GF-D8 (cell line): ENCODE results near the gene LETM1.
"Not testable (repeated sequence)": the region's sequence is repeated elsewhere in the genome, so short reads cannot be mapped to it uniquely, and the experiment has no call there.

ENCODE experiments used
- DNase-seq: peaks from one replicate; lab custom pipeline; 2025; lab: John Stamatoyannopoulos, UW

LETM1 gene

GRCh38 chr4:1851575-1852410, 4.2 kb downstream of the LETM1 start:
- no peak for DNase-seq

GRCh38 chr4:1851160-1851559, 4.8 kb downstream of the LETM1 start:
- no peak for DNase-seq

GRCh38 chr4:1850276-1850675, 5.7 kb downstream of the LETM1 start:
- DNase-seq: no peak

GRCh38 chr4:1846580-1846979, 9.4 kb downstream of the LETM1 start:
- DNase-seq: no peak

- not testable (repeated sequence) for DNase-seq
Observed at GRCh38 chr4:1844618-1845017, 11.3 kb downstream of the LETM1 start.

GRCh38 chr4:1843852-1844251, 12.1 kb downstream of the LETM1 start:
- DNase-seq: no peak

- DNase-seq: no peak
Observed at GRCh38 chr4:1842993-1843448, 12.9 kb downstream of the LETM1 start.

GRCh38 chr4:1842339-1842895, 13.5 kb downstream of the LETM1 start:
- no peak for DNase-seq

GRCh38 chr4:1841887-1842210, 14.1 kb downstream of the LETM1 start:
- no peak for DNase-seq

- DNase-seq: no peak
Observed at GRCh38 chr4:1841201-1841886, 14.6 kb downstream of the LETM1 start.

GRCh38 chr4:1839282-1839681, 16.7 kb downstream of the LETM1 start:
- DNase-seq: no peak

GRCh38 chr4:1837069-1837468, 18.9 kb downstream of the LETM1 start:
- no peak for DNase-seq

GRCh38 chr4:1836650-1837049, 19.3 kb downstream of the LETM1 start:
- DNase-seq: no peak

GRCh38 chr4:1835836-1836235, 20.1 kb downstream of the LETM1 start:
- not testable (repeated sequence) for DNase-seq

GRCh38 chr4:1834047-1834775, 21.7 kb downstream of the LETM1 start:
- DNase-seq: no peak

GRCh38 chr4:1833307-1834046, 22.5 kb downstream of the LETM1 start:
- DNase-seq: no peak

- no peak for DNase-seq
Observed at GRCh38 chr4:1832690-1833089, 23.3 kb downstream of the LETM1 start.

- no peak for DNase-seq
Observed at GRCh38 chr4:1831331-1831730, 24.6 kb downstream of the LETM1 start.

GRCh38 chr4:1830642-1831228, 25.2 kb downstream of the LETM1 start:
- DNase-seq: no peak

- no peak for DNase-seq
Observed at GRCh38 chr4:1830234-1830633, 25.7 kb downstream of the LETM1 start.
